ENCODE results near the gene MED26.

DNA sequence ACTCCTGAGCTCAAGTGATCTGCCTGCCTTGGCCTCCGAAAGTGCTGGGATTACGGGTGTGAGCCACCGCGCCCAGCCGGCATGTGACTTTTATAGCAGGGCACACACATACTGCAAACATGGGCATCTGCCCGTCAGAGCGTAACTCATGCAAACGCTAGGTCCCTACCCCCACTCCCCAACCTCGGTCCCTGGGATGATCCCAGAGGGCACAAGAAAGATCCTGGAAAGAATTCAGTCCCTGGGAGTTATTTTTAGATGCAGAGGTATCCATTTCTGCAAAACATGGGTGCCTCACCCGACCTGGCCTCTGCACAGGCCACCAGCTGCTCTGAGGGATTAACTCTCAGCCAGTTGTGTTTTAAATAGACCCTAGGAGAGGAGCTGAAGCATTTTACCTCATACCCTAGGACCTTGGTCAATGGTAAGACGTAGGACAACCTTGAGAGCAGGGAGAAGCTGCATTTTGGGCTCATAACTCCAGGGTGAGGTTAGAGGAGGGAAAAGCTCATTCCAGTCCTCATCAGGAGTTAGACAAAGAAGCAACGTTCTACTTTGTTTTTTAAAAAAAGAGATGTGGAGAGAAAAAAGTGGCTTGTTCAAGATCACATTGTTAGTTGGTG is 43.8 kb upstream of the MED26 start:
- TF ChIP-seq POLR2AphosphoS5 (IDR thresholded peaks at IDR 0.05; ENCODE audit: low read depth, low read length) (no peak), TCF7L2 (IDR thresholded peaks at IDR 0.05; ENCODE audit: low read depth, low read length) (no peak), SIN3A (IDR thresholded peaks at IDR 0.05; ENCODE audit: borderline replicate concordance, insufficient read depth, low read depth, low read length) (no peak)
- TF ChIP-seq, protein P1, sequence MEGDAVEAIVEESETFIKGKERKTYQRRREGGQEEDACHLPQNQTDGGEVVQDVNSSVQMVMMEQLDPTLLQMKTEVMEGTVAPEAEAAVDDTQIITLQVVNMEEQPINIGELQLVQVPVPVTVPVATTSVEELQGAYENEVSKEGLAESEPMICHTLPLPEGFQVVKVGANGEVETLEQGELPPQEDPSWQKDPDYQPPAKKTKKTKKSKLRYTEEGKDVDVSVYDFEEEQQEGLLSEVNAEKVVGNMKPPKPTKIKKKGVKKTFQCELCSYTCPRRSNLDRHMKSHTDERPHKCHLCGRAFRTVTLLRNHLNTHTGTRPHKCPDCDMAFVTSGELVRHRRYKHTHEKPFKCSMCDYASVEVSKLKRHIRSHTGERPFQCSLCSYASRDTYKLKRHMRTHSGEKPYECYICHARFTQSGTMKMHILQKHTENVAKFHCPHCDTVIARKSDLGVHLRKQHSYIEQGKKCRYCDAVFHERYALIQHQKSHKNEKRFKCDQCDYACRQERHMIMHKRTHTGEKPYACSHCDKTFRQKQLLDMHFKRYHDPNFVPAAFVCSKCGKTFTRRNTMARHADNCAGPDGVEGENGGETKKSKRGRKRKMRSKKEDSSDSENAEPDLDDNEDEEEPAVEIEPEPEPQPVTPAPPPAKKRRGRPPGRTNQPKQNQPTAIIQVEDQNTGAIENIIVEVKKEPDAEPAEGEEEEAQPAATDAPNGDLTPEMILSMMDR (IDR thresholded peaks at IDR 0.05) = no peak
- TF ChIP-seq, protein P2, sequence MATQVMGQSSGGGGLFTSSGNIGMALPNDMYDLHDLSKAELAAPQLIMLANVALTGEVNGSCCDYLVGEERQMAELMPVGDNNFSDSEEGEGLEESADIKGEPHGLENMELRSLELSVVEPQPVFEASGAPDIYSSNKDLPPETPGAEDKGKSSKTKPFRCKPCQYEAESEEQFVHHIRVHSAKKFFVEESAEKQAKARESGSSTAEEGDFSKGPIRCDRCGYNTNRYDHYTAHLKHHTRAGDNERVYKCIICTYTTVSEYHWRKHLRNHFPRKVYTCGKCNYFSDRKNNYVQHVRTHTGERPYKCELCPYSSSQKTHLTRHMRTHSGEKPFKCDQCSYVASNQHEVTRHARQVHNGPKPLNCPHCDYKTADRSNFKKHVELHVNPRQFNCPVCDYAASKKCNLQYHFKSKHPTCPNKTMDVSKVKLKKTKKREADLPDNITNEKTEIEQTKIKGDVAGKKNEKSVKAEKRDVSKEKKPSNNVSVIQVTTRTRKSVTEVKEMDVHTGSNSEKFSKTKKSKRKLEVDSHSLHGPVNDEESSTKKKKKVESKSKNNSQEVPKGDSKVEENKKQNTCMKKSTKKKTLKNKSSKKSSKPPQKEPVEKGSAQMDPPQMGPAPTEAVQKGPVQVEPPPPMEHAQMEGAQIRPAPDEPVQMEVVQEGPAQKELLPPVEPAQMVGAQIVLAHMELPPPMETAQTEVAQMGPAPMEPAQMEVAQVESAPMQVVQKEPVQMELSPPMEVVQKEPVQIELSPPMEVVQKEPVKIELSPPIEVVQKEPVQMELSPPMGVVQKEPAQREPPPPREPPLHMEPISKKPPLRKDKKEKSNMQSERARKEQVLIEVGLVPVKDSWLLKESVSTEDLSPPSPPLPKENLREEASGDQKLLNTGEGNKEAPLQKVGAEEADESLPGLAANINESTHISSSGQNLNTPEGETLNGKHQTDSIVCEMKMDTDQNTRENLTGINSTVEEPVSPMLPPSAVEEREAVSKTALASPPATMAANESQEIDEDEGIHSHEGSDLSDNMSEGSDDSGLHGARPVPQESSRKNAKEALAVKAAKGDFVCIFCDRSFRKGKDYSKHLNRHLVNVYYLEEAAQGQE (IDR thresholded peaks at IDR 0.05; ENCODE audit: insufficient read depth in 1 of 2, low read depth in 2 of 2, low read length in 1 of 2) = no peak

Data from Panc1 (cell line).